CD8-positive, alpha-beta memory T cell (primary cell): ENCODE results near the gene TBC1D14. TPM values are rescaled to one million over a fixed set of nuclear protein-coding genes. Genes with fewer than 3 reads are reported as not detected.
A peak's percentile ranks its signal among the peaks of the same experiment; 100 is the strongest.

Experiments used
- CTCF ChIA-PET: fragments of 350-600 bp; sonication (Branson Sonifier 250); formaldehyde crosslinking; loops from one replicate; lab custom pipeline; 2021; ENCODE audit warnings: antibody characterized with exemption; lab: Charles Lee
- POLR2A ChIA-PET: fragments of 350-600 bp; sonication (Branson Sonifier 250); formaldehyde crosslinking; loops from one replicate; lab custom pipeline; 2021; ENCODE audit warnings: antibody characterized with exemption; lab: Charles Lee
- DNase-seq, 5 donors: peaks; one replicate each; pipeline versions ENCODE4 v3.0.0 to v3.0.0-alpha.2; 2020 to 2022; ENCODE audit warnings: mixed read lengths in 1 of 5
- H3K27ac ChIP-seq: one replicate; pipeline ENCODE4 v1.7.0; 2013; ENCODE audit warnings: low read depth, mild to moderate bottlenecking, low read length, moderate library complexity
- H3K27me3 ChIP-seq: 2 replicates; pipeline ENCODE4 v1.7.0; 2013; ENCODE audit warnings: low read length, mild to moderate bottlenecking; ENCODE audit not compliant: insufficient read depth, poor library complexity, severe bottlenecking
- H3K36me3 ChIP-seq: 2 replicates; pipeline ENCODE4 v1.7.0; 2013; ENCODE audit warnings: mild to moderate bottlenecking, low read length, moderate library complexity; ENCODE audit not compliant: insufficient read depth
- H3K4me1 ChIP-seq: 2 replicates; pipeline ENCODE4 v1.7.0; 2013; ENCODE audit warnings: mild to moderate bottlenecking, low read length, moderate library complexity; ENCODE audit not compliant: insufficient read depth
- H3K4me3 ChIP-seq: 2 replicates; pipeline ENCODE4 v1.7.0; 2013; ENCODE audit warnings: mild to moderate bottlenecking, low read length
- H3K9me3 ChIP-seq: 2 replicates; pipeline ENCODE4 v1.7.0; 2013; ENCODE audit warnings: mild to moderate bottlenecking, low read length
- H3K27ac Mint-ChIP-seq, 8 donors: one replicate each; pipeline ENCODE4 v1.8.0; 2020 to 2021; ENCODE audit warnings: mixed read lengths in 8 of 8, mild to moderate bottlenecking in 6 of 8, inconsistent platforms in 3 of 8, moderate library complexity in 3 of 8
- H3K27me3 Mint-ChIP-seq, 2 donors: one replicate each; pipeline ENCODE4 v1.8.0; 2020 to 2021; ENCODE audit warnings: mixed read lengths in 2 of 2, mild to moderate bottlenecking in 1 of 2, moderate library complexity in 1 of 2
- H3K36me3 Mint-ChIP-seq, 3 donors: one replicate each; pipeline ENCODE4 v1.8.0; 2020 to 2021; ENCODE audit warnings: mixed read lengths in 3 of 3, inconsistent platforms in 1 of 3, mild to moderate bottlenecking in 1 of 3
- H3K4me1 Mint-ChIP-seq, 3 donors: one replicate each; pipeline ENCODE4 v1.8.0; 2020 to 2021; ENCODE audit warnings: mixed read lengths in 3 of 3, inconsistent platforms in 1 of 3, mild to moderate bottlenecking in 1 of 3
- H3K4me3 Mint-ChIP-seq, 7 donors: one replicate each; pipeline ENCODE4 v1.8.0; 2020 to 2021; ENCODE audit warnings: mixed read lengths in 7 of 7, mild to moderate bottlenecking in 6 of 7, moderate library complexity in 4 of 7, inconsistent platforms in 2 of 7
- H3K9me3 Mint-ChIP-seq, 5 donors: one replicate each; pipeline ENCODE4 v1.8.0; 2020 to 2022; ENCODE audit warnings: mixed read lengths in 5 of 5, mild to moderate bottlenecking in 3 of 5, moderate library complexity in 2 of 5, inconsistent platforms in 1 of 5
- polyA plus RNA-seq: library from polyadenylated mRNA; unstranded; fragments of 300-500 nt; fragmentation: Illumina TruSeq; gene quantifications from one replicate; pipeline ENCODE4 v1.2.3, GENCODE V29; 2021
- total RNA-seq, 2 experiments: library from RNA; stranded (reverse); gene quantifications; one replicate each; pipeline ENCODE4 v1.2.3, GENCODE V29; 2021

Gene TBC1D14
- total and polyA plus RNA-seq, 3 experiments from 2014 or later, result 38.0 to 48.5 (median 43.7) TPM

- peak overlapping the region in 7 of 8 donors; percentile 63 to 93 (median 84) for H3K27ac Mint-ChIP-seq
- Histone ChIP-seq H3K36me3 (peaks cover 15% of the 10 kb centered on the region), H3K4me3 (peak overlapping the region; percentile 40), H3K27ac (no peak overlapping the region), H3K27me3 (no peaks in the 10 kb centered on the region), H3K4me1 (peaks cover 48% of the 10 kb centered on the region), H3K9me3 (no peaks in the 10 kb centered on the region)
- peak overlapping the region in 5 of 7 donors; percentile 40 to 77 (median 66) for H3K4me3 Mint-ChIP-seq
- CTCF ChIA-PET, result interaction anchor here (0.9 to 1.6 kb wide), 4 partner anchors 7 to 51 kb away, joined by 3 to 5 read pairs (median 4); no protein-coding TSS in a partner anchor
- POLR2A ChIA-PET, result no interaction called here
- peaks cover 11 to 54% (median 12%) of the 10 kb centered on the region in 3 donors for H3K36me3 Mint-ChIP-seq
- H3K4me1 Mint-ChIP-seq, result peaks cover 65 to 81% (median 73%) of the 10 kb centered on the region in 3 donors
- H3K27me3 Mint-ChIP-seq, result no peaks in the 10 kb centered on the region
- no peaks in the 10 kb centered on the region for H3K9me3 Mint-ChIP-seq
- DNase-seq, result no peak
Observed at GRCh38 chr4:6926081-6926480, 16.5 kb downstream of the TBC1D14 start.

- H3K9me3 ChIP-seq, result no peaks in the 10 kb centered on the region
- H3K4me3 Mint-ChIP-seq, result peak overlapping the region; percentile 14 to 83 (median 72)
- peaks cover 48% of the 10 kb centered on the region for H3K4me1 ChIP-seq
- H3K27me3 Mint-ChIP-seq, result no peaks in the 10 kb centered on the region
- H3K36me3 ChIP-seq, result peaks cover 21% of the 10 kb centered on the region
- peak overlapping the region; percentile 68 to 93 (median 85) for H3K27ac Mint-ChIP-seq
- peaks cover 67 to 86% (median 79%) of the 10 kb centered on the region in 3 donors for H3K4me1 Mint-ChIP-seq
- ChIA-PET POLR2A (interaction anchor here (0.6 to 1.1 kb wide), 4 partner anchors 8 to 252 kb away, joined by 3 to 6 read pairs (median 4); no protein-coding TSS in a partner anchor), CTCF (interaction anchor here (0.9 to 1.7 kb wide), 7 partner anchors 8 to 264 kb away, joined by 3 to 5 read pairs (median 4); no protein-coding TSS in a partner anchor)
- no peak overlapping the region for H3K27ac ChIP-seq
- no peaks in the 10 kb centered on the region for H3K27me3 ChIP-seq
- H3K36me3 Mint-ChIP-seq, result peaks cover 15 to 62% (median 15%) of the 10 kb centered on the region in 3 donors
- H3K4me3 ChIP-seq, result peak overlapping the region; percentile 40
- DNase-seq, result peak; percentile 33 to 65 (median 55)
- H3K9me3 Mint-ChIP-seq, result no peaks in the 10 kb centered on the region
Observed at GRCh38 chr4:6926681-6927478, 17.3 kb downstream of the TBC1D14 start.

- no peak overlapping the region for H3K4me3 ChIP-seq
Observed at GRCh38 chr4:6928081-6928480, 18.5 kb downstream of the TBC1D14 start.

GRCh38 chr4:6929339-6929811 is 19.7 kb downstream of the TBC1D14 start:
- no peak overlapping the region for H3K27ac ChIP-seq
- peaks cover 9% of the 10 kb centered on the region for H3K36me3 ChIP-seq
- Mint-ChIP-seq H3K36me3 (peaks cover 15 to 58% (median 24%) of the 10 kb centered on the region in 3 donors), H3K27me3 (no peaks in the 10 kb centered on the region), H3K4me3 (peak overlapping the region in 2 of 7 donors; percentile 1 to 3), H3K4me1 (peaks cover 68 to 82% (median 77%) of the 10 kb centered on the region in 3 donors), H3K9me3 (no peaks in the 10 kb centered on the region), H3K27ac (peak overlapping the region in 4 of 8 donors; percentile 32 to 77 (median 52))
- peaks cover 44% of the 10 kb centered on the region for H3K4me1 ChIP-seq
- POLR2A ChIA-PET, result no interaction called here
- no peaks in the 10 kb centered on the region for H3K9me3 ChIP-seq
- CTCF ChIA-PET, result interaction anchor here (1.1 to 1.2 kb wide), 2 partner anchors 45 to 153 kb away, joined by 3 read pairs; no protein-coding TSS in a partner anchor
- DNase-seq, result no peak
- no peaks in the 10 kb centered on the region for H3K27me3 ChIP-seq
- H3K4me3 ChIP-seq, result no peak overlapping the region

More at GRCh38 chr4:6928081-6928480, 18.5 kb downstream of the TBC1D14 start:
- peak overlapping the region in 3 of 8 donors; percentile 60 to 86 (median 77) for H3K27ac Mint-ChIP-seq
- ChIA-PET CTCF (interaction anchor here (1.1 to 1.7 kb wide), 2 partner anchors 28 to 36 kb away, joined by 3 to 4 read pairs; no protein-coding TSS in a partner anchor), POLR2A (no interaction called here)
- no peaks in the 10 kb centered on the region for H3K27me3 Mint-ChIP-seq
- Histone ChIP-seq H3K27ac (no peak overlapping the region), H3K9me3 (no peaks in the 10 kb centered on the region), H3K4me1 (peaks cover 44% of the 10 kb centered on the region), H3K36me3 (peaks cover 21% of the 10 kb centered on the region), H3K27me3 (no peaks in the 10 kb centered on the region)
- H3K9me3 Mint-ChIP-seq, result no peaks in the 10 kb centered on the region
- peaks cover 60 to 80% (median 73%) of the 10 kb centered on the region in 3 donors for H3K4me1 Mint-ChIP-seq
- H3K36me3 Mint-ChIP-seq, result peaks cover 15 to 62% (median 15%) of the 10 kb centered on the region in 3 donors
- peak overlapping the region in 2 of 7 donors; percentile 28 to 44 for H3K4me3 Mint-ChIP-seq
- no peak for DNase-seq

GRCh38 chr4:6929812-6930464 is 20.3 kb downstream of the TBC1D14 start:
- peaks cover 44% of the 10 kb centered on the region for H3K4me1 ChIP-seq

GRCh38 chr4:6932475-6932874 is 22.8 kb downstream of the TBC1D14 start:
- H3K27me3 Mint-ChIP-seq, result no peaks in the 10 kb centered on the region

More at GRCh38 chr4:6929812-6930464, 20.3 kb downstream of the TBC1D14 start:
- no peak overlapping the region for H3K4me3 ChIP-seq
- no peaks in the 10 kb centered on the region for H3K9me3 ChIP-seq
- no peak overlapping the region for H3K27ac ChIP-seq
- peaks cover 17 to 53% (median 20%) of the 10 kb centered on the region in 3 donors for H3K36me3 Mint-ChIP-seq
- ChIA-PET CTCF (interaction anchor here (1.1 to 1.2 kb wide), 2 partner anchors 44 to 153 kb away, joined by 3 read pairs; no protein-coding TSS in a partner anchor), POLR2A (no interaction called here)
- H3K27me3 Mint-ChIP-seq, result no peaks in the 10 kb centered on the region
- no peaks in the 10 kb centered on the region for H3K27me3 ChIP-seq
- DNase-seq, result no peak
- H3K4me3 Mint-ChIP-seq, result no peak overlapping the region
- H3K27ac Mint-ChIP-seq, result peak overlapping the region in 2 of 8 donors; percentile 14 to 87
- H3K4me1 Mint-ChIP-seq, result peaks cover 65 to 80% (median 78%) of the 10 kb centered on the region in 3 donors
- H3K9me3 Mint-ChIP-seq, result no peaks in the 10 kb centered on the region
- peaks cover 6% of the 10 kb centered on the region for H3K36me3 ChIP-seq

GRCh38 chr4:6932918-6933317 is 23.3 kb downstream of the TBC1D14 start:
- Histone ChIP-seq H3K4me1 (peaks cover 18% of the 10 kb centered on the region), H3K27ac (no peak overlapping the region), H3K9me3 (no peaks in the 10 kb centered on the region), H3K27me3 (no peaks in the 10 kb centered on the region), H3K4me3 (no peak overlapping the region), H3K36me3 (peaks cover 6% of the 10 kb centered on the region)
- no peak overlapping the region for H3K4me3 Mint-ChIP-seq
- H3K9me3 Mint-ChIP-seq, result no peaks in the 10 kb centered on the region
- H3K36me3 Mint-ChIP-seq, result peaks cover 13 to 45% (median 16%) of the 10 kb centered on the region in 3 donors
- peaks cover 52 to 74% (median 69%) of the 10 kb centered on the region in 3 donors for H3K4me1 Mint-ChIP-seq
- POLR2A ChIA-PET, result interaction anchor here (1.5 kb wide), 1 partner anchor 9 kb away, joined by 3 read pairs; no protein-coding TSS in a partner anchor
- peak overlapping the region in 1 of 8 donors; percentile 72 for H3K27ac Mint-ChIP-seq
- CTCF ChIA-PET, result no interaction called here
- no peak for DNase-seq
- no peaks in the 10 kb centered on the region for H3K27me3 Mint-ChIP-seq

More at GRCh38 chr4:6932475-6932874, 22.8 kb downstream of the TBC1D14 start:
- Mint-ChIP-seq H3K4me1 (peaks cover 54 to 74% (median 71%) of the 10 kb centered on the region in 3 donors), H3K36me3 (peaks cover 13 to 44% (median 16%) of the 10 kb centered on the region in 3 donors), H3K9me3 (no peaks in the 10 kb centered on the region), H3K4me3 (no peak overlapping the region), H3K27ac (peak overlapping the region in 4 of 8 donors; percentile 39 to 91 (median 79))
- Histone ChIP-seq H3K4me3 (no peak overlapping the region), H3K27me3 (no peaks in the 10 kb centered on the region), H3K4me1 (peaks cover 23% of the 10 kb centered on the region), H3K36me3 (peaks cover 6% of the 10 kb centered on the region), H3K9me3 (no peaks in the 10 kb centered on the region), H3K27ac (no peak overlapping the region)
- no peak for DNase-seq
- ChIA-PET POLR2A (interaction anchor here (1.5 kb wide), 1 partner anchor 10 kb away, joined by 3 read pairs; no protein-coding TSS in a partner anchor), CTCF (no interaction called here)
